ENCODE measurements around the gene ZNF571.

Gene ZNF571

GRCh38 chr19:37594304-37594981 lies at the start of gene ZNF571, which contains the start of gene ZNF540:
Gene ZNF571 (minus strand): TSS chr19:37594792. CDS start chr19:37586676, 8,116 bp downstream.
Gene ZNF540 (plus strand): TSS chr19:37594876. CDS start chr19:37598448, 3,572 bp downstream.
- H3K27ac Mint-ChIP-seq, result peak within 1 kb of the TSS; percentile 89
- peaks cover 25% of the 10 kb centered on the region for H3K4me1 Mint-ChIP-seq
- peak; percentile 100 for ATAC-seq
- peak within 1 kb of the TSS; percentile 97 for H3K4me3 Mint-ChIP-seq
- DNase-seq, result peak; percentile 91
- H3K27me3 Mint-ChIP-seq, result no peaks in the 10 kb centered on the region
- peaks cover 40% of the 10 kb centered on the region for H3K36me3 Mint-ChIP-seq (ENCODE audit: low read depth)
- H3K9me3 Mint-ChIP-seq, result peaks cover 18% of the 10 kb centered on the region

GRCh38 chr19:37635076-37636056 lies 40.8 kb upstream of the ZNF571 start:
- Mint-ChIP-seq H3K27me3 (no peaks in the 10 kb centered on the region), H3K9me3 (peaks cover 60% of the 10 kb centered on the region), H3K27ac (no peak overlapping the region), H3K36me3 (ENCODE audit: low read depth) (peaks cover 66% of the 10 kb centered on the region), H3K4me1 (no peaks in the 10 kb centered on the region), H3K4me3 (no peak overlapping the region)
- no peak for ATAC-seq
- no peak for DNase-seq

- Mint-ChIP-seq H3K4me1 (peaks cover 25% of the 10 kb centered on the region), H3K27me3 (no peaks in the 10 kb centered on the region), H3K4me3 (peak overlapping the region; percentile 97), H3K36me3 (ENCODE audit: low read depth) (peaks cover 42% of the 10 kb centered on the region), H3K9me3 (peaks cover 22% of the 10 kb centered on the region), H3K27ac (peak overlapping the region; percentile 89)
- ATAC-seq, result peak; percentile 55
- peak; percentile 56 for DNase-seq
Measured at GRCh38 chr19:37594982-37595382, 390 bp upstream of the ZNF571 start.

GRCh38 chr19:37593996-37594303 lies 642 bp downstream of the ZNF571 start:
- DNase-seq, result no peak
- peaks cover 23% of the 10 kb centered on the region for H3K9me3 Mint-ChIP-seq
- no peak for ATAC-seq
- H3K36me3 Mint-ChIP-seq (ENCODE audit: low read depth), result peaks cover 43% of the 10 kb centered on the region
- H3K4me1 Mint-ChIP-seq, result peaks cover 25% of the 10 kb centered on the region
- H3K27me3 Mint-ChIP-seq, result no peaks in the 10 kb centered on the region
- peak overlapping the region; percentile 97 for H3K4me3 Mint-ChIP-seq
- peak overlapping the region; percentile 89 for H3K27ac Mint-ChIP-seq

GRCh38 chr19:37583340-37583739 lies 11.3 kb downstream of the ZNF571 start:
- Mint-ChIP-seq H3K4me3 (no peak overlapping the region), H3K4me1 (no peaks in the 10 kb centered on the region), H3K9me3 (peaks cover 58% of the 10 kb centered on the region), H3K36me3 (ENCODE audit: low read depth) (peaks cover 37% of the 10 kb centered on the region), H3K27me3 (no peaks in the 10 kb centered on the region), H3K27ac (no peak overlapping the region)
- DNase-seq (no peak), ATAC-seq (no peak)

GRCh38 chr19:37572203-37572602 lies 22.4 kb downstream of the ZNF571 start:
- DNase-seq, result no peak
- ATAC-seq, result no peak

GRCh38 chr19:37565370-37565669 lies 29.3 kb downstream of the ZNF571 start:
- peaks cover 71% of the 10 kb centered on the region for H3K9me3 Mint-ChIP-seq
- DNase-seq, result no peak
- ATAC-seq, result no peak
- no peaks in the 10 kb centered on the region for H3K27me3 Mint-ChIP-seq
- peaks cover 87% of the 10 kb centered on the region for H3K36me3 Mint-ChIP-seq (ENCODE audit: low read depth)
- no peaks in the 10 kb centered on the region for H3K4me1 Mint-ChIP-seq
- no peak overlapping the region for H3K27ac Mint-ChIP-seq
- no peak overlapping the region for H3K4me3 Mint-ChIP-seq

More at GRCh38 chr19:37572203-37572602, 22.4 kb downstream of the ZNF571 start:
- Mint-ChIP-seq H3K4me1 (no peaks in the 10 kb centered on the region), H3K36me3 (ENCODE audit: low read depth) (peaks cover 70% of the 10 kb centered on the region), H3K4me3 (no peak overlapping the region), H3K9me3 (peaks cover 66% of the 10 kb centered on the region), H3K27me3 (no peaks in the 10 kb centered on the region), H3K27ac (no peak overlapping the region)

- H3K4me1 Mint-ChIP-seq, result no peaks in the 10 kb centered on the region
- ATAC-seq (no peak), DNase-seq (no peak)
- no peak overlapping the region for H3K27ac Mint-ChIP-seq
- no peak overlapping the region for H3K4me3 Mint-ChIP-seq
- H3K27me3 Mint-ChIP-seq, result no peaks in the 10 kb centered on the region
- H3K9me3 Mint-ChIP-seq, result peaks cover 65% of the 10 kb centered on the region
- H3K36me3 Mint-ChIP-seq (ENCODE audit: low read depth), result peaks cover 83% of the 10 kb centered on the region
Measured at GRCh38 chr19:37564624-37565369, 29.8 kb downstream of the ZNF571 start.

- Mint-ChIP-seq H3K27me3 (no peaks in the 10 kb centered on the region), H3K36me3 (ENCODE audit: low read depth) (peaks cover 80% of the 10 kb centered on the region), H3K4me1 (no peaks in the 10 kb centered on the region), H3K4me3 (no peak overlapping the region), H3K9me3 (peaks cover 63% of the 10 kb centered on the region), H3K27ac (no peak overlapping the region)
- ATAC-seq, result no peak
- DNase-seq, result no peak
Measured at GRCh38 chr19:37563518-37563917, 31.1 kb downstream of the ZNF571 start.

- Mint-ChIP-seq H3K9me3 (peaks cover 57% of the 10 kb centered on the region), H3K4me3 (peak overlapping the region; percentile 86), H3K27me3 (peaks cover 2% of the 10 kb centered on the region), H3K27ac (peak overlapping the region; percentile 76), H3K4me1 (peaks cover 3% of the 10 kb centered on the region), H3K36me3 (ENCODE audit: low read depth) (peaks cover 52% of the 10 kb centered on the region)
- peak; percentile 50 for DNase-seq
- ATAC-seq, result peak; percentile 66
Measured at GRCh38 chr19:37551129-37551993, 43.2 kb downstream of the ZNF571 start.

- Mint-ChIP-seq H3K36me3 (ENCODE audit: low read depth) (peaks cover 57% of the 10 kb centered on the region), H3K4me1 (no peaks in the 10 kb centered on the region), H3K4me3 (no peak overlapping the region), H3K27me3 (no peaks in the 10 kb centered on the region), H3K9me3 (peaks cover 53% of the 10 kb centered on the region), H3K27ac (no peak overlapping the region)
- DNase-seq, result no peak
- no peak for ATAC-seq
Measured at GRCh38 chr19:37537391-37537947, 57.1 kb downstream of the ZNF571 start.

GRCh38 chr19:37519890-37520289 lies 74.7 kb downstream of the ZNF571 start:
- no peak for DNase-seq

More at GRCh38 chr19:37519890-37520289, 74.7 kb downstream of the ZNF571 start:
- ATAC-seq, result peak; percentile 46
- Mint-ChIP-seq H3K9me3 (peaks cover 42% of the 10 kb centered on the region), H3K4me3 (no peak overlapping the region), H3K4me1 (no peaks in the 10 kb centered on the region), H3K36me3 (ENCODE audit: low read depth) (peaks cover 67% of the 10 kb centered on the region), H3K27me3 (no peaks in the 10 kb centered on the region), H3K27ac (no peak overlapping the region)

All from activated naive CD8-positive, alpha-beta T cell treated with anti-CD3 and anti-CD28 coated beads, Interleukin-2, amount 50 U/mL, for 24 hours (primary cell).